ENCODE data around the gene GRHL1.

DNA sequence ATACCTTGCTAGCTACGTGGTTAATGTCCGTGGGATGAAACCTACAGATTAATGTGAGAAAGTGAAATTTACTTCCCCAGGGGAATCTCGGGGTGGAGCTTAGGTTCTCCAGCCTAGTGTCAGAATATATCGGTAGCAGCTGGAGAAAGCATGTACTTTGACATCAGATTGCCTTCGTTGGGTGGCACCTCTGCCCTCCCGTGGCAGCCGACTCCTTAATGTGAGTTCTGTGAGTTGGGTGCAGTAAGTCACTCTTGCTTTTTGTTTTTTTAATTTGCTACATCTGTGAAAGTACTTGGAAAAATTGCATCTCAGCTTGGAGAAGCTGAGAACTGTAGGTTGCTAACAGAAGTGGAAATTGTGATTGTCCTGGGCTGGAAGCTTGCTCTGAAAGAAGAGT is 95.4 kb downstream of the GRHL1 start:
- TF ChIP-seq, protein P1, sequence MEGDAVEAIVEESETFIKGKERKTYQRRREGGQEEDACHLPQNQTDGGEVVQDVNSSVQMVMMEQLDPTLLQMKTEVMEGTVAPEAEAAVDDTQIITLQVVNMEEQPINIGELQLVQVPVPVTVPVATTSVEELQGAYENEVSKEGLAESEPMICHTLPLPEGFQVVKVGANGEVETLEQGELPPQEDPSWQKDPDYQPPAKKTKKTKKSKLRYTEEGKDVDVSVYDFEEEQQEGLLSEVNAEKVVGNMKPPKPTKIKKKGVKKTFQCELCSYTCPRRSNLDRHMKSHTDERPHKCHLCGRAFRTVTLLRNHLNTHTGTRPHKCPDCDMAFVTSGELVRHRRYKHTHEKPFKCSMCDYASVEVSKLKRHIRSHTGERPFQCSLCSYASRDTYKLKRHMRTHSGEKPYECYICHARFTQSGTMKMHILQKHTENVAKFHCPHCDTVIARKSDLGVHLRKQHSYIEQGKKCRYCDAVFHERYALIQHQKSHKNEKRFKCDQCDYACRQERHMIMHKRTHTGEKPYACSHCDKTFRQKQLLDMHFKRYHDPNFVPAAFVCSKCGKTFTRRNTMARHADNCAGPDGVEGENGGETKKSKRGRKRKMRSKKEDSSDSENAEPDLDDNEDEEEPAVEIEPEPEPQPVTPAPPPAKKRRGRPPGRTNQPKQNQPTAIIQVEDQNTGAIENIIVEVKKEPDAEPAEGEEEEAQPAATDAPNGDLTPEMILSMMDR (optimal IDR thresholded peaks at IDR 0.05 in 1 of 3, IDR thresholded peaks at IDR 0.05 in 1 of 3, conservative IDR thresholded peaks at IDR 0.05 in 1 of 3; ENCODE audit: extremely low read depth in 1 of 3, insufficient read depth in 2 of 3, low read length in 3 of 3), result no peak
- TF ChIP-seq EZH2 (IDR thresholded peaks at IDR 0.05; ENCODE audit: low read length), result no peak
